ENCODE measurements around the gene KLHL25. TPM values are rescaled to one million over a fixed set of nuclear protein-coding genes. Genes with fewer than 3 reads are reported as not detected.

The KLHL25 gene
- polyA plus RNA-seq, 1 experiment = 4.5 TPM

DNA sequence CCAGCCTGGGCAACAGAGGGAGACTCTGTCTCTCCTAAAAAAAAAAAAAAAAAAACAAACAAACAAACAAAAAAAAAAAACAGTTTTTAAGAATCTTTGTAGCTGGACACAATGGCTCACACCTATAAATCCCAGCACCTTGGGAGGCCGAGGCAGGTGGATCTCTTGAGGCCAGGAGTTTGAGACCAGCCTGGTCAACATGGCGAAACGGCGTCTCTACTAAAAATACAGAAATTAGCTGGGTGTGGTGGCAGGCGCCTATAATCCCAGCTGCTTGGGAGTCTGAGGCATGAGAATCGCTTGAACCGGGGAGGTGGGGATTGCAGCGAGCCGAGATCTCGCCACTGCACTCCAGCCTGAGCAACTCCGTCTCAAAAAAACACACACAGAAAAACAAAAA, 53.1 kb downstream of the KLHL25 start:
- TF ChIP-seq, protein P1, sequence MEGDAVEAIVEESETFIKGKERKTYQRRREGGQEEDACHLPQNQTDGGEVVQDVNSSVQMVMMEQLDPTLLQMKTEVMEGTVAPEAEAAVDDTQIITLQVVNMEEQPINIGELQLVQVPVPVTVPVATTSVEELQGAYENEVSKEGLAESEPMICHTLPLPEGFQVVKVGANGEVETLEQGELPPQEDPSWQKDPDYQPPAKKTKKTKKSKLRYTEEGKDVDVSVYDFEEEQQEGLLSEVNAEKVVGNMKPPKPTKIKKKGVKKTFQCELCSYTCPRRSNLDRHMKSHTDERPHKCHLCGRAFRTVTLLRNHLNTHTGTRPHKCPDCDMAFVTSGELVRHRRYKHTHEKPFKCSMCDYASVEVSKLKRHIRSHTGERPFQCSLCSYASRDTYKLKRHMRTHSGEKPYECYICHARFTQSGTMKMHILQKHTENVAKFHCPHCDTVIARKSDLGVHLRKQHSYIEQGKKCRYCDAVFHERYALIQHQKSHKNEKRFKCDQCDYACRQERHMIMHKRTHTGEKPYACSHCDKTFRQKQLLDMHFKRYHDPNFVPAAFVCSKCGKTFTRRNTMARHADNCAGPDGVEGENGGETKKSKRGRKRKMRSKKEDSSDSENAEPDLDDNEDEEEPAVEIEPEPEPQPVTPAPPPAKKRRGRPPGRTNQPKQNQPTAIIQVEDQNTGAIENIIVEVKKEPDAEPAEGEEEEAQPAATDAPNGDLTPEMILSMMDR (IDR thresholded peaks at IDR 0.05; ENCODE audit: insufficient read depth, low read depth, low read length) = no peak
- CTCF ChIA-PET = interaction anchor here (0.7 to 1.1 kb wide), 4 partner anchors 12 to 91 kb away, joined by 3 read pairs; no protein-coding TSS in a partner anchor

DNA sequence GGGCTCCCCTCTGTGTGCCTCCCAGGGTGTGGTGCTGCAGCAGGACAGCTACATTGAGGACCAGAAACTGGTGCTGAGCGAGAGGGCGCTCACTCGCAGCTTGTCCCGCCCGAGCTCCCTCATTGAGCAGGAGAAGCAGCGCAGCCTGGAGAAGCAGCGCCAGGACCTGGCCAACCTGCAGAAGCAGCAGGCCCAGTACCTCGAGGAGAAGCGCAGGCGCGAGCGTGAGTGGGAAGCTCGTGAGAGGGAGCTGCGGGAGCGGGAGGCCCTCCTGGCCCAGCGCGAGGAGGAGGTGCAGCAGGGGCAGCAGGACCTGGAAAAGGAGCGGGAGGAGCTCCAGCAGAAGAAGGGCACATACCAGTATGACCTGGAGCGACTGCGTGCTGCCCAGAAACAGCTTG, 53.7 kb downstream of the KLHL25 start:
- POLR2A ChIA-PET = no interaction called here
- DNase-seq (ENCODE audit: low read depth) = no peak
- H3K27me3 ChIP-seq (ENCODE audit: control insufficient read depth, insufficient read depth, low read length) = no peaks in the 10 kb centered on the region
- H3K4me3 ChIP-seq (ENCODE audit: low read depth, low read length) = no peak overlapping the region
- CTCF ChIA-PET = interaction anchor here (0.7 to 1.1 kb wide), 3 partner anchors 9 to 42 kb away, joined by 3 read pairs; no protein-coding TSS in a partner anchor
- peaks cover 34% of the 10 kb centered on the region for H3K36me3 ChIP-seq (ENCODE audit: control insufficient read depth, insufficient read depth, low read length)
- TF ChIP-seq, protein P1 (IDR thresholded peaks at IDR 0.05; ENCODE audit: insufficient read depth, low read depth, low read length) = no peak

More for the DNA sequence above, 53.1 kb downstream of the KLHL25 start:
- no peak for DNase-seq (ENCODE audit: low read depth)
- no peaks in the 10 kb centered on the region for H3K27me3 ChIP-seq (ENCODE audit: control insufficient read depth, insufficient read depth, low read length)
- peaks cover 33% of the 10 kb centered on the region for H3K36me3 ChIP-seq (ENCODE audit: control insufficient read depth, insufficient read depth, low read length)
- POLR2A ChIA-PET = no interaction called here
- H3K4me3 ChIP-seq (ENCODE audit: low read depth, low read length) = no peak overlapping the region

DNA sequence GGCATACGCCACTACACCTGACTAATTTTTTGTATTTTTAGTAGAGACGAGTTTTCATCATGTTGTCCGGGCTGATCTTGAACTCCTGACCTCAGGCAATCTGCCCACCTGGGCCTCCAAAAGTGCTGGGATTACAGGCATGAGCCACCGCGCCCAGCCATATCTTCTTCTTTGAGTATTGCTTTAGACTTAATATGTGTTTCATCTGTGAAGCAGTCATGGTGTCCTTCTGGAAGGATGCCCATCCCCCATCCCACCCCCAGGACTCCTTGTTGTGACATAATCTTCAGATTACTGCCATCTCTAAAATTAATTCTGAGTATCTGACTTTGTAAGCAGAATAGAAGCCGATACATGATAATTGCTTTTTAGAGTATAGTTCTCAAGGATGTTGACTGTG, 57.7 kb downstream of the KLHL25 start:
- ChIA-PET POLR2A (no interaction called here), CTCF (no interaction called here)
- peaks cover 16% of the 10 kb centered on the region for H3K36me3 ChIP-seq (ENCODE audit: control insufficient read depth, insufficient read depth, low read length)

DNA sequence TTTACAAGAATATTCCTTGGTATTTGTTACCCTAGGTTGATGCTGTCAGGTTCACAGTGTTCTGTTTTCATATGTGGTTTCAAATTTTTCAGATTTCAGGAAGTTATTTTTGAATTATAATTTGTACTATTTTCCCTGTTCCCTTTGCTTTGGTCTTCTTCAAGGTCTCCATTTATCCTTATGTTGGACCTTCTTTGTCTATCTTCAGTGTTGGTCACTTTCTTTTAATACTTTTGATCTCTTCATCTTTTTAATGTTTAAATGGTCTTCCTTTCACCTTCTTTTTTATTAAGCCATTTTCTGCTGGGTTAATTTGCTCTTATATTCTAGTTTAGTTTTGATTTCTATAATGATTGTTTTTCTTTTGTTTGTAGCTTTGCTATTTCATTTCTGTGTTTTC, 61.3 kb downstream of the KLHL25 start:
- POLR2A ChIA-PET = no interaction called here
- peaks cover 6% of the 10 kb centered on the region for H3K36me3 ChIP-seq (ENCODE audit: control insufficient read depth, insufficient read depth, low read length)
- CTCF ChIA-PET = no interaction called here
- H3K27me3 ChIP-seq (ENCODE audit: control insufficient read depth, insufficient read depth, low read length) = no peaks in the 10 kb centered on the region
- DNase-seq (ENCODE audit: low read depth) = no peak
- TF ChIP-seq, protein P1 (IDR thresholded peaks at IDR 0.05; ENCODE audit: insufficient read depth, low read depth, low read length) = no peak
- H3K4me3 ChIP-seq (ENCODE audit: low read depth, low read length) = no peak overlapping the region

More for the DNA sequence above, 57.7 kb downstream of the KLHL25 start:
- Histone ChIP-seq H3K27me3 (ENCODE audit: control insufficient read depth, insufficient read depth, low read length) (no peaks in the 10 kb centered on the region), H3K4me3 (ENCODE audit: low read depth, low read length) (no peak overlapping the region)
- TF ChIP-seq, protein P1 (IDR thresholded peaks at IDR 0.05; ENCODE audit: insufficient read depth, low read depth, low read length) = no peak
- DNase-seq (ENCODE audit: low read depth) = no peak

DNA sequence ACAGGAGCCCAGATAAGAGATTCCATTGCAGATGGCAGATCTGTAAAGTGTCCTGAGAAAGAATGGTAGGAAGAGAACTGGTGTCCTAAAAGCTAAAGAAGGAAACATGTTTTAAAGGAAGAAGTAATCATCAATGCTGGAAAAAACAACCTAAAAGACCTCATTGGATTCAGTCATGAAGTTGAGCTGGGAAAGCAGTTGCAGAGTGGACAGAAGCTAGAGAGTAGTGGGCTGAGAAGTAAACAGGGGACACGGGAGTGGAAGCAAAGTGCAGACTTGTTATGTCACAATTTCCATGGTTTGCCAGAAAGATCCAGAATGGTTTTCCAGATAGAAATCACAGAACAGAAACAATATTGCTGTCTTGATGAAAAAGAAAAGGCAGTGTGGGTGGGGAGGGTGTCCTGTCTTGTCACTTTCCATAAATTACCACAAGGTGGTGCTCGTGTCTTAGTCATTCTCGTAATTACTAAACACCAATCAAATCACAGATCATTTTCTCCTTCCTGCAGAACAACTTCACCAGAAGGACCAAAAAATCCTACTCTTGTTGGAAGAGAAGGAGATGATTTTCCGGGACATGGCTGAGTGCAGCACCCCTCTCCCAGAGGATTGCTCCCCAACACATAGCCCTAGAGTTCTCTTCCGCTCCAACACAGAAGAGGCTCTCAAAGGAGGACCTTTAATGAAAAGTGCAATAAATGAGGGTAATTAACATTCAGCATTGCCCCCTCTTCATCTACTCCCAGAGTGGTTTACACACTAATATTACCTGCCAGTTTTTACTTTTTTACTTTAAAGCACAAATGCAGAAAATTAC, 64.5 kb downstream of the KLHL25 start:
- no peaks in the 10 kb centered on the region for H3K27me3 ChIP-seq (ENCODE audit: control insufficient read depth, insufficient read depth, low read length)
- peaks cover 3% of the 10 kb centered on the region for H3K36me3 ChIP-seq (ENCODE audit: control insufficient read depth, insufficient read depth, low read length)
- H3K4me3 ChIP-seq (ENCODE audit: low read depth, low read length) = no peak overlapping the region
- DNase-seq (ENCODE audit: low read depth) = no peak
- CTCF ChIA-PET = interaction anchor here (0.7 to 5.0 kb wide), 10 partner anchors 9 to 855 kb away, joined by 3 to 49 read pairs (median 4); no protein-coding TSS in a partner anchor
- POLR2A ChIA-PET = interaction anchor here (0.6 kb wide), 1 partner anchor 39 kb away, joined by 3 read pairs; no protein-coding TSS in a partner anchor
- TF ChIP-seq, protein P1 (IDR thresholded peaks at IDR 0.05; ENCODE audit: insufficient read depth, low read depth, low read length) = peak; percentile 60
